SU-DHL-6 (cell line): ENCODE measurements around the gene STX1A.

Experiments
- H2AFZ ChIP-seq: fragments of 200-600 bp; sonication (generic); 2 replicates; pipeline ENCODE4 v1.6.1; 2014; ENCODE audit warnings: low read depth, mild to moderate bottlenecking, moderate library complexity, mixed read lengths, antibody characterized with exemption, low read length; ENCODE audit not compliant: severe bottlenecking
- H3F3A ChIP-seq: fragments of 200-600 bp; shearing (Covaris generic); 2 replicates; pipeline ENCODE4 v1.6.0; 2016; ENCODE audit warnings: antibody characterized with exemption, mild to moderate bottlenecking; ENCODE audit not compliant: insufficient read depth
- H3K27ac ChIP-seq: fragments of 200-600 bp; sonication (generic); 2 replicates; pipeline ENCODE4 v1.5.1; 2016; ENCODE audit warnings: low read depth, mild to moderate bottlenecking, low read length, moderate library complexity, mixed read lengths
- H3K27me3 ChIP-seq: fragments of 200-600 bp; sonication (generic), shearing (Covaris generic); 2 replicates; pipeline ENCODE4 v1.6.0; 2014; ENCODE audit warnings: mild to moderate bottlenecking, low read length
- H3K36me3 ChIP-seq: fragments of 200-600 bp; sonication (generic); 2 replicates; pipeline ENCODE4 v1.6.1; 2014; ENCODE audit warnings: mild to moderate bottlenecking, low read length, mixed read lengths
- H3K4me2 ChIP-seq: fragments of 300-600, 200-600 bp; shearing (Covaris generic), sonication (generic); 2 replicates; pipeline ENCODE4 v1.6.0; 2014; ENCODE audit warnings: low read length, low read depth, mild to moderate bottlenecking; ENCODE audit not compliant: poor library complexity, severe bottlenecking
- H3K4me3 ChIP-seq: fragments of 200-600 bp; sonication (generic); 2 replicates; pipeline ENCODE4 v1.5.1; 2014; ENCODE audit warnings: antibody characterized with exemption, low read length, mild to moderate bottlenecking, mixed read lengths; ENCODE audit not compliant: insufficient read depth, poor library complexity, severe bottlenecking
- H3K79me2 ChIP-seq: fragments of 200-600 bp; sonication (generic); 2 replicates; pipeline ENCODE4 v1.6.1; 2014; ENCODE audit warnings: mild to moderate bottlenecking, low read length, moderate library complexity; ENCODE audit not compliant: insufficient read depth
- H3K9ac ChIP-seq: fragments of 200-600 bp; sonication (generic); 2 replicates; pipeline ENCODE4 v1.7.0; 2014; ENCODE audit warnings: mild to moderate bottlenecking, low read length
- H3K9me2 ChIP-seq: fragments of 200-600 bp; sonication (generic); replicated peaks from 2 replicates; pipeline ENCODE4 v1.6.1; 2014; ENCODE audit warnings: low read length; ENCODE audit not compliant: insufficient read depth
- H3K9me3 ChIP-seq: fragments of 200-600 bp; sonication (generic); 2 replicates; pipeline ENCODE4 v1.6.1; 2014; ENCODE audit warnings: low read length, mixed read lengths; ENCODE audit not compliant: insufficient read depth
- H4K20me1 ChIP-seq: fragments of 200-600 bp; sonication (generic); 2 replicates; pipeline ENCODE4 v1.6.1; 2014; ENCODE audit warnings: low read depth, mild to moderate bottlenecking, antibody characterized with exemption, low read length, moderate library complexity, mixed read lengths
- EZH2phosphoT487 ChIP-seq: fragments of 200-600 bp; sonication (generic), shearing (Covaris generic); conservative IDR thresholded peaks from 2 replicates; pipeline ENCODE4 v1.6.1; 2018; ENCODE audit warnings: mild to moderate bottlenecking, antibody characterized with exemption, low read length, moderate library complexity, mixed read lengths
- TF ChIP-seq, protein P1 (sequence below): fragments of 200-600 bp; sonication (generic); IDR thresholded peaks from one replicate; pipeline ENCODE4 v1.5.1; 2017; ENCODE audit warnings: antibody characterized with exemption, mild to moderate bottlenecking, low read length, moderate library complexity; ENCODE audit not compliant: insufficient read depth, poor library complexity, severe bottlenecking

STX1A gene

DNA sequence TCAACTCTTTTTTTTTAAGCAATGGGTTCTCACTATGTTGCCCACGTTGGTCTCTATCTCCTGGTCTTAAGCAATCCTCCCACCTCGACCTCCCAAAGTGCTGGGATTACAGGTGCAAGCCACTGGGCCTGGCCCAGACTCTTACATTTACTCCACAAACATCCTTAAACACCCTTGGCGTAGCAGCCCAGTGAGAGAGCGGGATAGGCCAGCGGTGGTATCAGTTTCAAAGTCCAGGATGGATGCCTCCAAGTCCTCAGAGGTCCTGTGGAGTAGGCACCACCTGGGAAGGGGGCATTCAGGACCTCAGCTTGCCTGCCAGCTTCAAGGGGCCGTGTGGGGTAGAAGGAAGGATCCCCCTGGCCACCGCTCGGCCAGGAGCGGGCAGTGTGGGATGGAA is 69.9 kb downstream of the STX1A start:
- H4K20me1 ChIP-seq = no peaks in the 10 kb centered on the region
- no peak overlapping the region for H3K27ac ChIP-seq
- H3F3A ChIP-seq = no peaks in the 10 kb centered on the region
- H3K36me3 ChIP-seq = no peaks in the 10 kb centered on the region
- no peaks in the 10 kb centered on the region for H3K9me2 ChIP-seq
- TF ChIP-seq EZH2phosphoT487 = no peak
- TF ChIP-seq, protein P1, sequence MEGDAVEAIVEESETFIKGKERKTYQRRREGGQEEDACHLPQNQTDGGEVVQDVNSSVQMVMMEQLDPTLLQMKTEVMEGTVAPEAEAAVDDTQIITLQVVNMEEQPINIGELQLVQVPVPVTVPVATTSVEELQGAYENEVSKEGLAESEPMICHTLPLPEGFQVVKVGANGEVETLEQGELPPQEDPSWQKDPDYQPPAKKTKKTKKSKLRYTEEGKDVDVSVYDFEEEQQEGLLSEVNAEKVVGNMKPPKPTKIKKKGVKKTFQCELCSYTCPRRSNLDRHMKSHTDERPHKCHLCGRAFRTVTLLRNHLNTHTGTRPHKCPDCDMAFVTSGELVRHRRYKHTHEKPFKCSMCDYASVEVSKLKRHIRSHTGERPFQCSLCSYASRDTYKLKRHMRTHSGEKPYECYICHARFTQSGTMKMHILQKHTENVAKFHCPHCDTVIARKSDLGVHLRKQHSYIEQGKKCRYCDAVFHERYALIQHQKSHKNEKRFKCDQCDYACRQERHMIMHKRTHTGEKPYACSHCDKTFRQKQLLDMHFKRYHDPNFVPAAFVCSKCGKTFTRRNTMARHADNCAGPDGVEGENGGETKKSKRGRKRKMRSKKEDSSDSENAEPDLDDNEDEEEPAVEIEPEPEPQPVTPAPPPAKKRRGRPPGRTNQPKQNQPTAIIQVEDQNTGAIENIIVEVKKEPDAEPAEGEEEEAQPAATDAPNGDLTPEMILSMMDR = no peak
- no peaks in the 10 kb centered on the region for H3K79me2 ChIP-seq
- H3K4me2 ChIP-seq = no peak overlapping the region
- H3K4me3 ChIP-seq = no peak overlapping the region
- H3K9ac ChIP-seq = no peak overlapping the region
- no peaks in the 10 kb centered on the region for H3K27me3 ChIP-seq
- H2AFZ ChIP-seq = no peak overlapping the region
- no peaks in the 10 kb centered on the region for H3K9me3 ChIP-seq
